Measurements from ENCODE around the gene KLF16.
"Not testable (repeated sequence)": the region's sequence is repeated elsewhere in the genome, so short reads cannot be mapped to it uniquely, and the experiment has no call there.

KLF16 gene

GRCh38 chr19:1888385-1888784 is 25.0 kb upstream of the KLF16 start:
- TF ChIP-seq SUZ12 (IDR thresholded peaks at IDR 0.05) (no peak), SP1 (IDR thresholded peaks at IDR 0.05) (no peak), FOXM1 (IDR thresholded peaks at IDR 0.05; ENCODE audit: borderline replicate concordance) (no peak)
- no peak for DNase-seq (ENCODE audit: extremely low spot score)
- POLR2A ChIA-PET, result no interaction called here
- CTCF ChIA-PET, result no interaction called here

- POLR2A ChIA-PET; DNase-seq (ENCODE audit: extremely low spot score); CTCF ChIA-PET: not testable (repeated sequence)
These were observed 23.0 kb upstream of the KLF16 start for GRCh38 chr19:1886360-1886759.

- CTCF ChIA-PET, result not testable (repeated sequence)
- peak; percentile 97 for DNase-seq (ENCODE audit: extremely low spot score)
- POLR2A ChIA-PET, result interaction anchor here (1.2 to 1.5 kb wide), 2 partner anchors 9 to 20 kb away, joined by 5 to 15 read pairs; partner anchors contain the start of genes ADAT3 and SCAMP4
These were observed 22.2 kb upstream of the KLF16 start, which contains the start of gene ABHD17A for GRCh38 chr19:1885398-1886119. Gene ABHD17A, minus strand, starts transcription at chr19:1885496. Its CDS starts 3,930 bp downstream, at chr19:1881566.

- ChIA-PET CTCF (no interaction called here), POLR2A (interaction anchor here (1.2 to 1.5 kb wide), 2 partner anchors 8 to 21 kb away, joined by 5 to 15 read pairs; partner anchors contain the start of genes ADAT3 and SCAMP4)
- DNase-seq (ENCODE audit: extremely low spot score), result no peak
- TF ChIP-seq FOXM1 (IDR thresholded peaks at IDR 0.05; ENCODE audit: borderline replicate concordance) (no peak), NFRKB (IDR thresholded peaks at IDR 0.05) (no peak), ZNF384 (IDR thresholded peaks at IDR 0.05) (no peak), ELF4 (IDR thresholded peaks at IDR 0.05) (no peak), PKNOX1 (IDR thresholded peaks at IDR 0.05) (no peak), TARDBP (IDR thresholded peaks at IDR 0.05) (no peak), HDGF (IDR thresholded peaks at IDR 0.05; ENCODE audit: borderline replicate concordance) (no peak), ARNT (IDR thresholded peaks at IDR 0.05) (no peak), FOXK2 (IDR thresholded peaks at IDR 0.05) (no peak), SUZ12 (IDR thresholded peaks at IDR 0.05) (no peak), L3MBTL2 (conservative IDR thresholded peaks at IDR 0.05) (no peak), SP1 (IDR thresholded peaks at IDR 0.05) (no peak), FOXA1 (IDR thresholded peaks at IDR 0.05) (no peak)
These were observed 21.4 kb upstream of the KLF16 start for GRCh38 chr19:1884719-1885334.

- DNase-seq (ENCODE audit: extremely low spot score), result no peak
- ChIA-PET POLR2A (interaction anchor here (1.5 kb wide), 1 partner anchor 8 kb away, joined by 15 read pairs; no protein-coding TSS in a partner anchor), CTCF (no interaction called here)
- no peak for TF ChIP-seq HDGF (IDR thresholded peaks at IDR 0.05; ENCODE audit: borderline replicate concordance)
- TF ChIP-seq FOXA1 (IDR thresholded peaks at IDR 0.05), result no peak
- no peak for TF ChIP-seq TARDBP (IDR thresholded peaks at IDR 0.05)
These were observed 20.9 kb upstream of the KLF16 start for GRCh38 chr19:1884291-1884718.

- ChIA-PET CTCF (no interaction called here), POLR2A (no interaction called here)
- no peak for TF ChIP-seq FOXA1 (IDR thresholded peaks at IDR 0.05)
- no peak for TF ChIP-seq BHLHE40 (IDR thresholded peaks at IDR 0.05; ENCODE audit: borderline replicate concordance)
- no peak for TF ChIP-seq ZNF384 (IDR thresholded peaks at IDR 0.05)
- TF ChIP-seq FOXM1 (IDR thresholded peaks at IDR 0.05; ENCODE audit: borderline replicate concordance), result no peak
- TF ChIP-seq ARNT (IDR thresholded peaks at IDR 0.05), result no peak
- no peak for TF ChIP-seq FOXK2 (IDR thresholded peaks at IDR 0.05)
- DNase-seq (ENCODE audit: extremely low spot score), result no peak
These were observed 20.4 kb upstream of the KLF16 start for GRCh38 chr19:1883784-1884183.

GRCh38 chr19:1882786-1883692 is 19.7 kb upstream of the KLF16 start:
- CTCF ChIA-PET, result no interaction called here
- POLR2A ChIA-PET, result interaction anchor here (0.7 kb wide), 1 partner anchor 25 kb away, joined by 3 read pairs; no protein-coding TSS in a partner anchor
- no peak for DNase-seq (ENCODE audit: extremely low spot score)
- TF ChIP-seq BHLHE40 (IDR thresholded peaks at IDR 0.05; ENCODE audit: borderline replicate concordance), result no peak
- TF ChIP-seq FOXK2 (IDR thresholded peaks at IDR 0.05), result no peak
- TF ChIP-seq ZNF384 (IDR thresholded peaks at IDR 0.05), result no peak
- TF ChIP-seq LEF1 (IDR thresholded peaks at IDR 0.05; ENCODE audit: borderline replicate concordance), result no peak
- TF ChIP-seq CTBP1 (IDR thresholded peaks at IDR 0.05; ENCODE audit: borderline replicate concordance), result no peak
- TF ChIP-seq FOXA1 (IDR thresholded peaks at IDR 0.05), result no peak
- TF ChIP-seq ELF4 (IDR thresholded peaks at IDR 0.05), result no peak
- TF ChIP-seq FOXM1 (IDR thresholded peaks at IDR 0.05; ENCODE audit: borderline replicate concordance), result no peak
- no peak for TF ChIP-seq HDGF (IDR thresholded peaks at IDR 0.05; ENCODE audit: borderline replicate concordance)
- no peak for TF ChIP-seq SP1 (IDR thresholded peaks at IDR 0.05)
- TF ChIP-seq L3MBTL2 (conservative IDR thresholded peaks at IDR 0.05), result no peak
- no peak for TF ChIP-seq NFRKB (IDR thresholded peaks at IDR 0.05)
- no peak for TF ChIP-seq PKNOX1 (IDR thresholded peaks at IDR 0.05)
- TF ChIP-seq SUZ12 (IDR thresholded peaks at IDR 0.05), result no peak
- TF ChIP-seq TARDBP (IDR thresholded peaks at IDR 0.05), result no peak
- no peak for TF ChIP-seq ARNT (IDR thresholded peaks at IDR 0.05)
